ENCODE data around the gene FBXO11.

DNA sequence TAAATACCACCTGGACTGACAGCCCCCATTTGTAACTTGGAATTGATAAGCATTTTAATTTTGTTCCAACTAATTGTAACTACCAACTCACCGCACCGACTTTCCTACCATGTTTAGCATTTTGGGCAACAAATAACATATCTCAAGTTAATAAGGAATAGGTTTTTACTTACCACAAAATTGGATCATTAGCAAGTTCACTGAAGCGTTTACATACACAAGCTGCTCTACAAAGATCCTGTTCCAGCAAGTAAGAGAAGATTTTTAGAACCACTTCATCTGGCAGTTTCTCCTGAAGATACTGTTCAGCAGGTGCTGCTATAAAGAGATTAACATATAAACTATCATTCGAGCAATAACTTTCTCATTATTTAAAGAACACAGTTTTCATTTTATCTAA, 67.6 kb downstream of the FBXO11 start:
- TF ChIP-seq SPI1 (IDR thresholded peaks at IDR 0.05; ENCODE audit: low read depth, low read length) (no peak), POLR2AphosphoS5 (IDR thresholded peaks at IDR 0.05; ENCODE audit: low read depth, low read length) (no peak), TAF1 (IDR thresholded peaks at IDR 0.05; ENCODE audit: low read depth, low read length) (no peak), POLR2A (IDR thresholded peaks at IDR 0.05; ENCODE audit: low read depth, low read length) (no peak), POU2F2 (IDR thresholded peaks at IDR 0.05; ENCODE audit: low read depth, low read length) (no peak), PAX5 (IDR thresholded peaks at IDR 0.05; ENCODE audit: insufficient read depth, low read length, severe bottlenecking) (no peak)

All from GM12891 (cell line).